Measurements from ENCODE around the gene FHOD3. TPM values are rescaled to one million over a fixed set of nuclear protein-coding genes. Genes with fewer than 3 reads are reported as not detected.

Gene FHOD3
- total and polyA plus RNA-seq, 2 of the 4 experiments (the other 2 are of a cell fraction), result 14.6 to 16.0 TPM

- DNase-seq, result peak; percentile 31
- no CpG with 5 or more reads among the region's 4 CpGs for WGBS, 2 experiments (ENCODE audit: extremely low coverage in 2 of 2, insufficient read length in 1 of 2)
- Histone ChIP-seq H2BK5ac (ENCODE audit: low read depth, low read length, poor library complexity, severe bottlenecking) (peak overlapping the region; percentile 83), H3K27ac (ENCODE audit: insufficient read depth, low read length) (peak overlapping the region; percentile 32; the same call in 1 of the 2 replicates), H3K36me3 (ENCODE audit: control insufficient read depth, insufficient read depth, low read length) (no peaks in the 10 kb centered on the region; the same call in 1 of the 2 replicates), H4K91ac (ENCODE audit: insufficient read depth, low read depth, low read length) (peak overlapping the region; percentile 79), H3K4me1 (ENCODE audit: control insufficient read depth, insufficient read depth, low read length) (peaks cover 22% of the 10 kb centered on the region), H2AFZ (replicated peaks; ENCODE audit: low read length, poor library complexity) (no peak overlapping the region), H2BK120ac (ENCODE audit: low read depth, low read length) (peak overlapping the region; percentile 66), H2BK15ac (ENCODE audit: low read depth, low read length) (0 out of 3 replicates have a peak overlapping the region, but pooled peaks have one; percentile 15), H4K20me1 (ENCODE audit: insufficient read depth, low read length) (no peaks in the 10 kb centered on the region), H4K5ac (ENCODE audit: low read depth, low read length) (peak overlapping the region; percentile 57; the same call in 1 of the 2 replicates), H3K79me1 (ENCODE audit: low read depth in 1 of 2, low read length in 2 of 2) (peaks cover 0 to 7% of the 10 kb centered on the region in 2 experiments; a peak in 2 of 4 replicates), H4K8ac (ENCODE audit: low read depth in 2 of 2, low read length in 2 of 2) (peak overlapping the region; percentile 15 to 62; a peak in 2 of 4 replicates), H3K56ac (ENCODE audit: extremely low read depth, insufficient read depth, low read length) (no peak overlapping the region), H3K18ac (ENCODE audit: low read depth, low read length) (no peak overlapping the region), H3K9me1 (ENCODE audit: insufficient read depth, low read length) (peaks cover 22% of the 10 kb centered on the region), H3K4me2 (ENCODE audit: low read depth, low read length) (no peak overlapping the region), H2BK20ac (ENCODE audit: low read depth, low read length) (peak overlapping the region; percentile 55), H3K23ac (ENCODE audit: low read depth, low read length) (peak overlapping the region; percentile 65; the same call in 1 of the 2 replicates), H3K9me3 (ENCODE audit: control insufficient read depth, insufficient read depth, low read length) (no peaks in the 10 kb centered on the region), H3K14ac (replicated peaks; ENCODE audit: low read depth, low read length) (peak overlapping the region; percentile 66), H2AK9ac (replicated peaks; ENCODE audit: low read depth, low read length, poor library complexity) (no peak overlapping the region), H3K27me3 (ENCODE audit: control insufficient read depth, insufficient read depth, low read length) (no peaks in the 10 kb centered on the region), H3K4ac (ENCODE audit: low read depth, low read length) (peak overlapping the region; percentile 75), H3K9ac (ENCODE audit: low read depth, low read length) (no peak overlapping the region), H3K4me3 (ENCODE audit: insufficient read depth, low read depth, low read length) (no peak overlapping the region), H2AK5ac (ENCODE audit: low read depth, low read length) (peak overlapping the region; percentile 39; the same call in 1 of the 2 replicates)
- POLR2A ChIA-PET (ENCODE audit: unreplicated experiment), result no interaction called here
- in situ Hi-C loops (cut with MboI; ENCODE audit: low sequenced_read_pairs) (loop anchor here (5.0 to 10.0 kb wide), 2 partner anchors 74 to 471 kb away; no protein-coding TSS in a partner anchor), intact Hi-C loops (cut with micrococcal nuclease) (loop anchor here (5.0 to 10.0 kb wide), 5 partner anchors 184 to 1001 kb away; no protein-coding TSS in a partner anchor), dilution Hi-C loops (cut with HindIII; ENCODE audit: low sequenced_read_pairs, unreplicated experiment) (no loop called here)
- no TSS peak for BruUV-seq (replicated peaks)
- peak; percentile 41 for ATAC-seq (ENCODE audit: low read depth)
- TF ChIP-seq RCOR1 (IDR thresholded peaks at IDR 0.05; ENCODE audit: insufficient replicate concordance, low read length), result no peak
- CTCF ChIA-PET, result no interaction called here
Observed at GRCh38 chr18:36756242-36756641, 458.7 kb downstream of the FHOD3 start.

Data from IMR-90 (cell line).